ENCODE measurements around the gene HUWE1. TPM values are rescaled to one million over a fixed set of nuclear protein-coding genes. Genes with fewer than 3 reads are reported as not detected.

The HUWE1 gene
- polyA plus RNA-seq, 2 of the 4 experiments (the other 2 are of a cell fraction): 55.7 to 120 TPM

- no peak overlapping the region for H3K27ac ChIP-seq
- POLR2A ChIA-PET: interaction anchor here (0.9 kb wide), 1 partner anchor 46 kb away, joined by 3 read pairs; no protein-coding TSS in a partner anchor
- H3K4me1 ChIP-seq: peaks cover 13% of the 10 kb centered on the region
- DNase-seq (ENCODE audit: low read depth in 1 of 2, low spot score in 1 of 2) (no peak), FAIRE-seq (peak; percentile 46), ATAC-seq (no peak)
- H3K4me3 ChIP-seq: no peak overlapping the region
- CTCF ChIA-PET: interaction anchor here (0.5 kb wide), 1 partner anchor 46 kb away, joined by 3 read pairs; no protein-coding TSS in a partner anchor
- H3K9me3 ChIP-seq: no peaks in the 10 kb centered on the region
- TF ChIP-seq TP53 (CRISPR knock-in tag; IDR thresholded peaks at IDR 0.05): no peak
- WGBS (ENCODE audit: missing lambda C conversion rate): 0% methylated on average over 1 of the region's 1 CpG
- H3K4me2 ChIP-seq: no peak overlapping the region
Observed at GRCh38 chrX:53729751-53730150, 43.2 kb upstream of the HUWE1 start.

GRCh38 chrX:53728506-53728905, 42.0 kb upstream of the HUWE1 start:
- TF ChIP-seq MAX (IDR thresholded peaks at IDR 0.05) (no peak), RCOR1 (IDR thresholded peaks at IDR 0.05; ENCODE audit: low read depth, low read length) (no peak), NFE2L2 (conservative IDR thresholded peaks at IDR 0.05; ENCODE audit: low read length) (no peak), RFX5 (IDR thresholded peaks at IDR 0.05) (no peak), MYC (IDR thresholded peaks at IDR 0.05; ENCODE audit: borderline replicate concordance, low read length) (no peak), ZFP36 (IDR thresholded peaks at IDR 0.05; ENCODE audit: borderline replicate concordance, partially characterized antibody) (no peak), TFCP2L1 (CRISPR knock-in tag; IDR thresholded peaks at IDR 0.05) (no peak), RAD21 (conservative IDR thresholded peaks at IDR 0.05 in 1 of 2, IDR thresholded peaks at IDR 0.05 in 1 of 2) (no peak), HEYL (CRISPR knock-in tag; IDR thresholded peaks at IDR 0.05) (no peak), GATA3 (IDR thresholded peaks at IDR 0.05; ENCODE audit: borderline replicate concordance) (no peak), EHF (CRISPR knock-in tag; IDR thresholded peaks at IDR 0.05) (no peak), MAFK (IDR thresholded peaks at IDR 0.05; ENCODE audit: partially characterized antibody) (no peak), CBX8 (IDR thresholded peaks at IDR 0.05) (no peak), RARB (CRISPR knock-in tag; IDR thresholded peaks at IDR 0.05) (no peak), RNF2 (IDR thresholded peaks at IDR 0.05; ENCODE audit: borderline replicate concordance, low read depth) (no peak), BHLHE40 (IDR thresholded peaks at IDR 0.05; ENCODE audit: low read depth, low read length) (no peak), JUN (IDR thresholded peaks at IDR 0.05) (no peak)
- TF ChIP-seq, protein P1, sequence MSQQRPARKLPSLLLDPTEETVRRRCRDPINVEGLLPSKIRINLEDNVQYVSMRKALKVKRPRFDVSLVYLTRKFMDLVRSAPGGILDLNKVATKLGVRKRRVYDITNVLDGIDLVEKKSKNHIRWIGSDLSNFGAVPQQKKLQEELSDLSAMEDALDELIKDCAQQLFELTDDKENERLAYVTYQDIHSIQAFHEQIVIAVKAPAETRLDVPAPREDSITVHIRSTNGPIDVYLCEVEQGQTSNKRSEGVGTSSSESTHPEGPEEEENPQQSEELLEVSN (IDR thresholded peaks at IDR 0.05; ENCODE audit: borderline replicate concordance, low read depth): no peak
- Histone ChIP-seq H3K9me3 (no peaks in the 10 kb centered on the region), H3K4me2 (no peak overlapping the region), H3K4me3 (no peak overlapping the region), H3K4me1 (peaks cover 13% of the 10 kb centered on the region), H3K27ac (no peak overlapping the region)
- ATAC-seq (no peak), FAIRE-seq (no peak), DNase-seq (ENCODE audit: low read depth in 1 of 2, low spot score in 1 of 2) (no peak)
- CTCF ChIA-PET: no interaction called here
- WGBS (ENCODE audit: missing lambda C conversion rate): 70% methylated on average over 2 of the region's 2 CpGs
- POLR2A ChIA-PET: no interaction called here

DNA sequence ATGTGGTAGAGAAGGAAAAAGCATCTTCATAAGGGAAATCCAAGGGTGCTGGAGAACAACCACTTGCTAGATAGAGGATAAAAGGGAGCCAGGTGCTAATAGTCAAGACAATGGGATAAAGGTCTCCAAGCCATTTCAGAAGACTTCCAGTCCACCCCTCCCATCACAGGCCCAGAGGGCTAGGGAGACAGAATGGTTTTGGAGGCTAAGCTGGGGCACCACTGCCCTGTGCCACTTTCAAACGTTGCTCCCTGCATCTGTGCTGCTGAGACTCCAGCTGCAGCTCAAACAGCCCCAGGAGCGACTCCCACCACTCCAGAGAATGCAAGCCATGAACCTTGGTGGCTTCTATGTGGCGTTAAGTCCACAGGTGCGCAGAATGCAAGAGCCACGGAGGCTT, 38.4 kb upstream of the HUWE1 start:
- ChIA-PET CTCF (no interaction called here), POLR2A (no interaction called here)
- DNase-seq (ENCODE audit: low read depth in 1 of 2, low spot score in 1 of 2) (no peak), ATAC-seq (no peak), FAIRE-seq (no peak)
- TF ChIP-seq, protein P1 (IDR thresholded peaks at IDR 0.05; ENCODE audit: borderline replicate concordance, low read depth): no peak
- TF ChIP-seq, protein P2, sequence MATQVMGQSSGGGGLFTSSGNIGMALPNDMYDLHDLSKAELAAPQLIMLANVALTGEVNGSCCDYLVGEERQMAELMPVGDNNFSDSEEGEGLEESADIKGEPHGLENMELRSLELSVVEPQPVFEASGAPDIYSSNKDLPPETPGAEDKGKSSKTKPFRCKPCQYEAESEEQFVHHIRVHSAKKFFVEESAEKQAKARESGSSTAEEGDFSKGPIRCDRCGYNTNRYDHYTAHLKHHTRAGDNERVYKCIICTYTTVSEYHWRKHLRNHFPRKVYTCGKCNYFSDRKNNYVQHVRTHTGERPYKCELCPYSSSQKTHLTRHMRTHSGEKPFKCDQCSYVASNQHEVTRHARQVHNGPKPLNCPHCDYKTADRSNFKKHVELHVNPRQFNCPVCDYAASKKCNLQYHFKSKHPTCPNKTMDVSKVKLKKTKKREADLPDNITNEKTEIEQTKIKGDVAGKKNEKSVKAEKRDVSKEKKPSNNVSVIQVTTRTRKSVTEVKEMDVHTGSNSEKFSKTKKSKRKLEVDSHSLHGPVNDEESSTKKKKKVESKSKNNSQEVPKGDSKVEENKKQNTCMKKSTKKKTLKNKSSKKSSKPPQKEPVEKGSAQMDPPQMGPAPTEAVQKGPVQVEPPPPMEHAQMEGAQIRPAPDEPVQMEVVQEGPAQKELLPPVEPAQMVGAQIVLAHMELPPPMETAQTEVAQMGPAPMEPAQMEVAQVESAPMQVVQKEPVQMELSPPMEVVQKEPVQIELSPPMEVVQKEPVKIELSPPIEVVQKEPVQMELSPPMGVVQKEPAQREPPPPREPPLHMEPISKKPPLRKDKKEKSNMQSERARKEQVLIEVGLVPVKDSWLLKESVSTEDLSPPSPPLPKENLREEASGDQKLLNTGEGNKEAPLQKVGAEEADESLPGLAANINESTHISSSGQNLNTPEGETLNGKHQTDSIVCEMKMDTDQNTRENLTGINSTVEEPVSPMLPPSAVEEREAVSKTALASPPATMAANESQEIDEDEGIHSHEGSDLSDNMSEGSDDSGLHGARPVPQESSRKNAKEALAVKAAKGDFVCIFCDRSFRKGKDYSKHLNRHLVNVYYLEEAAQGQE (IDR thresholded peaks at IDR 0.05): no peak
- TF ChIP-seq RARB (CRISPR knock-in tag; IDR thresholded peaks at IDR 0.05) (no peak), CHD2 (IDR thresholded peaks at IDR 0.05; ENCODE audit: low read length, partially characterized antibody) (no peak), ELK1 (IDR thresholded peaks at IDR 0.05; ENCODE audit: low read depth, low read length) (no peak), HDAC2 (IDR thresholded peaks at IDR 0.05) (no peak)
- 0% methylated on average over 1 of the region's 5 CpGs for WGBS (ENCODE audit: missing lambda C conversion rate)
- Histone ChIP-seq H3K9me3 (no peaks in the 10 kb centered on the region), H3K4me3 (no peak overlapping the region), H3K4me2 (no peak overlapping the region), H3K27ac (no peak overlapping the region), H3K4me1 (peaks cover 13% of the 10 kb centered on the region)
